ENCODE measurements around the gene NPHP1. TPM values are rescaled to one million over a fixed set of nuclear protein-coding genes. Genes with fewer than 3 reads are reported as not detected.
"Not testable (repeated sequence)": the region's sequence is repeated elsewhere in the genome, so short reads cannot be mapped to it uniquely, and the experiment has no call there.

NPHP1 gene
- total RNA-seq, 2 experiments from 2014 or later = 1.3 to 1.4 TPM

DNA sequence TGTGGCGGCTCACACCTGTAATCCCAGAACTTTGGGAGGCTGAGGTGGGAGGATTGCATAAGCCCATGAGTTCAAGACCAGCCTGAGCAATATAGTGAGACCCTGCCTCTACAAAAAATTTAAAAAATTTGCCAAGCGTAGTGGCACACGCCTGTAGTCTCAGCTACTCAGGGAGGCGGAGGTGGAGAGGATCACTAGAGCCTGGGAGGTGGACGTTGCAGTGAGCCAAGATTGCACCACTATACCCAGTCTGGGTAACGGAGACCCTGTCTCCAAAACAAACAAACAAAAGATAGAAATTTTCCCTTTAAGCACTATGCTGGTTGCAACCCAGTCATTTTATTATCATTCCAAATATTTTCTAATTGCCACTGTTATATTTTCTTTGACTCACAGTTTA lies 32.3 kb downstream of the NPHP1 start:
- Mint-ChIP-seq H3K27me3 (no peaks in the 10 kb centered on the region), H3K27ac (no peak overlapping the region), H3K9me3 (no peaks in the 10 kb centered on the region), H3K4me1 (ENCODE audit: low read depth) (peaks cover 4% of the 10 kb centered on the region), H3K36me3 (ENCODE audit: low read depth) (no peaks in the 10 kb centered on the region), H3K4me3 (no peak overlapping the region)
- ChIA-PET POLR2A (no interaction called here), CTCF (no interaction called here)
- intact Hi-C loops (cut with micrococcal nuclease) = no loop called here
- DNase-seq (no peak), ATAC-seq (no peak)
- TF ChIP-seq CTCF (IDR thresholded peaks at IDR 0.05) = no peak

DNA sequence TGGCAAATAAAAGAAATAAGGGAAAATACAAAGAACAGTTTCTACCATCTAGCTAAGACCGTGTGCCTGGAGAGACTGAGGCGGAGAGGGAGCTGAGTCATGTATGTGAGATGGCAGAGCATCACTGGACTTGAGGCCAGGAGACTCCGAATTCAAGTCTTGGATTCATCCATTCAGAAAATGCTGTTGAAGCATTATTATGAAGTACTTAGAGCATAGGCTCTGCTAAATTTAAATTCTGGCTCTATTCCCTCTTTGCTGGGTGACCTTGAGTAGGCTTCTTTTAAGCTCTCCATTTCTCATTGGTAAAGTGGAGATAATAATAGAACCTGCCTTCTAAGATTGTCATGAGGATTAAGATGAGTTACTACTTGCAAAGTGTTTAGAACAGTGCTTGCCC lies 34.7 kb downstream of the NPHP1 start:
- POLR2A ChIA-PET = no interaction called here
- intact Hi-C loops (cut with micrococcal nuclease) = no loop called here

DNA sequence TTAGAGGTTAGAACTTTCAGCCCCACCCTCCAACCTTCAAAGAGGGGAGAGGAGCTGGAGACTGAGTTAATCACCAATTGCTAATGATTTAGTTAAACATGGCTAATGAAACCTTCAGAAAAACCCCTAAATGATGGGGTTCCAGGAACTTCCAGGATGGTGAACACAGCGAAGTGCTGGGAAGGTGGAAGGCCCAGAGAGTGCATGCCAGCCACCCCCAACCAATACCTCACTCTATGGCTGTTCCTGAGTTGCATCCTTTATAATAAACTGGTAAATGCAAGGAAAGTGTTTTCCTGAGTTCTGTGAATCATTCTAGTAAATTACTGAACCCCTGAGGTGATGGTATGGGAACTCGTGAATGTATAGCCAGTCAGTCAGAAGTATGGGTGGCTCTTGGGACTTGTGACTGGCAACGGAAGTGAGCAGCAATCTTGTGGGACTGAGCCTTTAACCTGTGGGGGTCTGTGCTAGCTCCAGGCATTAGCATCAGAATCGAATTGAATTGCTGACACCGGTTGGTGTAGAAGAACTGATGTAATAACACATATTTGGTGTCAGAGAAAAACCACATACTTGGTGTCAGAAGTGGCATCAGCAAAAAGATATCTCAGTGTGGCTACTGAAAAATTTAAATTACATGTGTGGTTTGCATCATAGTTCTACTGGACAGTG lies 37.4 kb downstream of the NPHP1 start:
- Mint-ChIP-seq H3K27ac (no peak overlapping the region), H3K4me3 (no peak overlapping the region), H3K4me1 (ENCODE audit: low read depth) (peaks cover 4% of the 10 kb centered on the region), H3K9me3 (no peaks in the 10 kb centered on the region), H3K27me3 (no peaks in the 10 kb centered on the region), H3K36me3 (ENCODE audit: low read depth) (no peaks in the 10 kb centered on the region)
- DNase-seq = no peak
- intact Hi-C loops (cut with micrococcal nuclease) = no loop called here
- ChIA-PET POLR2A (no interaction called here), CTCF (interaction anchor here (2.6 kb wide), 1 partner anchor 10 kb away, joined by 13 read pairs; no protein-coding TSS in a partner anchor)
- TF ChIP-seq CTCF (IDR thresholded peaks at IDR 0.05) = no peak
- no peak for ATAC-seq

More for the DNA sequence above, 34.7 kb downstream of the NPHP1 start:
- TF ChIP-seq CTCF (IDR thresholded peaks at IDR 0.05) = no peak
- DNase-seq (no peak), ATAC-seq (no peak)
- H3K27ac Mint-ChIP-seq = no peak overlapping the region
- no peak overlapping the region for H3K4me3 Mint-ChIP-seq
- no peaks in the 10 kb centered on the region for H3K9me3 Mint-ChIP-seq
- no peaks in the 10 kb centered on the region for H3K36me3 Mint-ChIP-seq (ENCODE audit: low read depth)
- H3K27me3 Mint-ChIP-seq = no peaks in the 10 kb centered on the region
- CTCF ChIA-PET = interaction anchor here (0.7 to 2.5 kb wide), 2 partner anchors 10 to 13 kb away, joined by 3 to 12 read pairs; no protein-coding TSS in a partner anchor
- H3K4me1 Mint-ChIP-seq (ENCODE audit: low read depth) = peaks cover 4% of the 10 kb centered on the region

GRCh38 chr2:110166266-110166665 lies 38.5 kb downstream of the NPHP1 start:
- ChIA-PET CTCF (interaction anchor here (2.6 kb wide), 1 partner anchor 9 kb away, joined by 13 read pairs; no protein-coding TSS in a partner anchor), POLR2A (no interaction called here)
- intact Hi-C loops (cut with micrococcal nuclease) = no loop called here
- H3K27me3 Mint-ChIP-seq = no peaks in the 10 kb centered on the region
- DNase-seq = no peak
- no peaks in the 10 kb centered on the region for H3K9me3 Mint-ChIP-seq
- no peak for TF ChIP-seq CTCF (IDR thresholded peaks at IDR 0.05)
- ATAC-seq = no peak
- H3K4me1 Mint-ChIP-seq (ENCODE audit: low read depth) = peaks cover 4% of the 10 kb centered on the region
- no peak overlapping the region for H3K4me3 Mint-ChIP-seq
- no peak overlapping the region for H3K27ac Mint-ChIP-seq
- no peaks in the 10 kb centered on the region for H3K36me3 Mint-ChIP-seq (ENCODE audit: low read depth)

GRCh38 chr2:110157153-110157793 lies 47.5 kb downstream of the NPHP1 start:
- POLR2A ChIA-PET = no interaction called here
- intact Hi-C loops (cut with micrococcal nuclease) = no loop called here
- H3K4me1 Mint-ChIP-seq (ENCODE audit: low read depth) = peaks cover 11% of the 10 kb centered on the region

GRCh38 chr2:110154828-110155227 lies 50.0 kb downstream of the NPHP1 start:
- H3K36me3 Mint-ChIP-seq (ENCODE audit: low read depth) = peaks cover 10% of the 10 kb centered on the region
- CTCF ChIA-PET; ATAC-seq; H3K27me3 Mint-ChIP-seq; DNase-seq; H3K4me3 Mint-ChIP-seq; H3K27ac Mint-ChIP-seq; intact Hi-C loops (cut with micrococcal nuclease): not testable (repeated sequence)
- H3K9me3 Mint-ChIP-seq = peaks cover 15% of the 10 kb centered on the region
- H3K4me1 Mint-ChIP-seq (ENCODE audit: low read depth) = peaks cover 14% of the 10 kb centered on the region
- POLR2A ChIA-PET = interaction anchor here (0.7 kb wide), 1 partner anchor 14 kb away, joined by 3 read pairs; no protein-coding TSS in a partner anchor

More at GRCh38 chr2:110157153-110157793, 47.5 kb downstream of the NPHP1 start:
- H3K4me3 Mint-ChIP-seq = no peak overlapping the region
- TF ChIP-seq CTCF (IDR thresholded peaks at IDR 0.05) = peak; percentile 78
- no peak overlapping the region for H3K27ac Mint-ChIP-seq
- CTCF ChIA-PET = interaction anchor here (0.8 to 2.1 kb wide), 9 partner anchors 9 to 62 kb away, joined by 3 to 13 read pairs (median 6); partner anchors contain the start of gene MALL
- H3K36me3 Mint-ChIP-seq (ENCODE audit: low read depth) = peaks cover 10% of the 10 kb centered on the region
- DNase-seq (peak; percentile 53), ATAC-seq (peak; percentile 62)
- peaks cover 15% of the 10 kb centered on the region for H3K9me3 Mint-ChIP-seq
- H3K27me3 Mint-ChIP-seq = peaks cover 2% of the 10 kb centered on the region

- CTCF ChIA-PET; intact Hi-C loops (cut with micrococcal nuclease); DNase-seq; H3K4me3 Mint-ChIP-seq; H3K27me3 Mint-ChIP-seq; H3K27ac Mint-ChIP-seq; POLR2A ChIA-PET; ATAC-seq: not testable (repeated sequence)
- Mint-ChIP-seq H3K4me1 (ENCODE audit: low read depth) (peaks cover 20% of the 10 kb centered on the region), H3K36me3 (ENCODE audit: low read depth) (peaks cover 10% of the 10 kb centered on the region), H3K9me3 (peaks cover 15% of the 10 kb centered on the region)
Observed at GRCh38 chr2:110154188-110154587, 50.6 kb downstream of the NPHP1 start.

All from activated CD8-positive, alpha-beta T cell treated with anti-CD3 and anti-CD28 coated beads for 36 hours (primary cell).